Smooth muscle cell of the coronary artery (primary cell): Measurements from ENCODE around the gene MUC16. TPM values are rescaled to one million over a fixed set of nuclear protein-coding genes. Genes with fewer than 3 reads are reported as not detected.

Experiments used
- total RNA-seq: library from RNA; depleted of rRNA; stranded (reverse); fragments of >200 nt; gene quantifications from 2 replicates; pipeline ENCODE4 v1.2.3, GENCODE V29; 2014; ENCODE audit warnings: low replicate concordance

Gene MUC16
- total RNA-seq: not detected in 2 replicates

DNA sequence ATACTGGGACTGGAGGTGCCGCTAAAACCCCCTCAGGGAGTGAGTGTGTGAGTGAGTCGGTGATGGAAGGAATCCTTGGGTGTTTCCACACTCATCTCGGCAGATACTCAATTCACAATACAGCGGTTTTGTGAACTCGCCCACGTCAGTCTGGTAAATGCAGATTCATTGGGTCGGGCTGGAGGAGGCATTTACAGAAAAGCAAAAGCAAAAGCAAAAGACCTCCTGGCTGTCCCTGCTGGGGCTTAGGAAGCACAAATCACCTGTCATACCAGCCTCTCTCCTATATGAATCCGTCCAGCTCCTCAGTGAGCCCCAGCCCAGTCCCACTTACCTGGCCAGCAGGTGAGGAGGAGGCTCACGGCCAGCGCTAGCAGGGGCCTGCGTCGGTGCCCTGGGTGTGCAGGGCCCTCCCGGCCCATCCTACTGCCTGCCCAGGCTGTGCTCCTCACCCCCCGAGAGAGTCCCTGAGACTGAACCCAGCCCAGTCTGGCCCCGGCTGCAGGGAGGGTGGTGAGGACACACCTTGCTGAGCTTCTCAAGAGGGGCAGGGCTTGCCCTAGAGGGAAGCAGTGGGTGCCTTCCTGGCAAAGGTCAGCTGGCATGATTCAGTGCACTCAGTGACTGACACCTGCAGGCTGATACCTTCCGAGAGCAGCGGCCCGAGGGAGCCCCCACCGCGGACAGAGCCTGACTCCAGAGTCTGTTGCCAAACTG lies at the start of gene MUC16:
Gene MUC16 (minus strand): TSS at position 475 of the 717 bp plus-strand sequence.

Other genes with a start within 250 kb of the MUC16 start
- gene ZNF558, start 178.1 kb downstream of the MUC16 start, total RNA-seq: 19.2 and 19.9 TPM in 2 replicates
- not detected in 2 replicates for gene MBD3L1, start 178.0 kb downstream of the MUC16 start, total RNA-seq
- not detected in 2 replicates for gene OR1M1, start 76.7 kb upstream of the MUC16 start, total RNA-seq
- gene OR7G2, start 97.1 kb upstream of the MUC16 start, total RNA-seq: not detected in 2 replicates
- gene OR7G1, start 105.4 kb upstream of the MUC16 start, total RNA-seq: not detected in 2 replicates
- not detected in 2 replicates for gene OR7G3, start 116.5 kb upstream of the MUC16 start, total RNA-seq
- 11.7 and 12.1 TPM in 2 replicates for gene ZNF317, start 130.0 kb upstream of the MUC16 start, total RNA-seq
- gene OR7D2, start 168.6 kb upstream of the MUC16 start, total RNA-seq: not detected in 2 replicates
- not detected in 2 replicates for gene OR7D4, start 209.2 kb upstream of the MUC16 start, total RNA-seq
- gene OR7E24, start 240.5 kb upstream of the MUC16 start, total RNA-seq: not detected in 2 replicates